LNCaP clone FGC (cell line): Measurements from ENCODE around the gene ALG12.

Experiments used
- DNase-seq: peaks from one replicate; pipeline ENCODE4 v3.0.0-alpha.2; 2011; ENCODE audit warnings: low read depth
- H3K4me3 ChIP-seq: 2 replicates; pipeline ENCODE4 v1.5.1; 2011; ENCODE audit warnings: mild to moderate bottlenecking, low read depth, low read length, control low read depth
- TF ChIP-seq, protein P1 (sequence below): IDR thresholded peaks from 2 replicates; pipeline ENCODE4 v1.5.1; 2012; ENCODE audit warnings: mild to moderate bottlenecking; ENCODE audit not compliant: control insufficient read depth, insufficient read depth; ENCODE audit errors: extremely low read depth

ALG12 gene

DNA sequence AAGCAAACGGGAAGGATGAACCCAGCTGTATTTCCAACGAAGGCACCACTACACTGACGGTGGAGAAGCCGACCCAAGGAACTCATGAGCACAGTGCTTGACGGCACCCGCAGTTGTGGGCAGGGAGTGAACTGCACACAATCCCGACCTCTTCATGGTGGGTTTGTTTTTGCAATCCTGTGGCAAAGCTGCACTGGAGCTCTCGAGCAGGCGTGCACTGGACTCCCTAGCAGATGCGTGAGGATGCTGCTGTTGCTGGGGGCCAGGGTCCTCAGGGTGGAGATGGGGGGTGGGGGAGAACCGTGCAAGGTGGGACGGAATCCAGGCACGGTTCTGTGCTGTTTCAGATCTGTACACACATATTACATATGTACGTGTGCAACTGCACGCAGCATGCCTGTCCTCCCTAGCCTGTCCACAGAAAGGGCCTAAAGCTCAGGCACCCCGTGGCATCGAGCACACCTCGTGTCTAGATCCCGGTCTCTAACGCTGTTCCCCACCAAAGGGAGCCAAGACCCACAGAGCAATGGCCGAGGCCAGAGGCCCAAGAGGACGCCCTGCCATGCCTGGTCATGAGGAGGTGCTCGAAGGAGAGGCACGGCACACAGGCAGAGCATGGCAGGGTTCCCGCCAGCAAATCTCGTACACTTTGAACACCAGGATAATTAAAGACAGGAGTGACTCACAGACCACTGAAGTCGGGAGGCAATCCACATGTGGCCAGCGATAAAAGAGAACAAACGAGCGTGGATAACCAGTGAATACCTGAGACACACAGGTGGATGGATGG is 17.6 kb downstream of the ALG12 start:
- TF ChIP-seq, protein P1, sequence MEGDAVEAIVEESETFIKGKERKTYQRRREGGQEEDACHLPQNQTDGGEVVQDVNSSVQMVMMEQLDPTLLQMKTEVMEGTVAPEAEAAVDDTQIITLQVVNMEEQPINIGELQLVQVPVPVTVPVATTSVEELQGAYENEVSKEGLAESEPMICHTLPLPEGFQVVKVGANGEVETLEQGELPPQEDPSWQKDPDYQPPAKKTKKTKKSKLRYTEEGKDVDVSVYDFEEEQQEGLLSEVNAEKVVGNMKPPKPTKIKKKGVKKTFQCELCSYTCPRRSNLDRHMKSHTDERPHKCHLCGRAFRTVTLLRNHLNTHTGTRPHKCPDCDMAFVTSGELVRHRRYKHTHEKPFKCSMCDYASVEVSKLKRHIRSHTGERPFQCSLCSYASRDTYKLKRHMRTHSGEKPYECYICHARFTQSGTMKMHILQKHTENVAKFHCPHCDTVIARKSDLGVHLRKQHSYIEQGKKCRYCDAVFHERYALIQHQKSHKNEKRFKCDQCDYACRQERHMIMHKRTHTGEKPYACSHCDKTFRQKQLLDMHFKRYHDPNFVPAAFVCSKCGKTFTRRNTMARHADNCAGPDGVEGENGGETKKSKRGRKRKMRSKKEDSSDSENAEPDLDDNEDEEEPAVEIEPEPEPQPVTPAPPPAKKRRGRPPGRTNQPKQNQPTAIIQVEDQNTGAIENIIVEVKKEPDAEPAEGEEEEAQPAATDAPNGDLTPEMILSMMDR = no peak
- no peak for DNase-seq
- no peak overlapping the region for H3K4me3 ChIP-seq

DNA sequence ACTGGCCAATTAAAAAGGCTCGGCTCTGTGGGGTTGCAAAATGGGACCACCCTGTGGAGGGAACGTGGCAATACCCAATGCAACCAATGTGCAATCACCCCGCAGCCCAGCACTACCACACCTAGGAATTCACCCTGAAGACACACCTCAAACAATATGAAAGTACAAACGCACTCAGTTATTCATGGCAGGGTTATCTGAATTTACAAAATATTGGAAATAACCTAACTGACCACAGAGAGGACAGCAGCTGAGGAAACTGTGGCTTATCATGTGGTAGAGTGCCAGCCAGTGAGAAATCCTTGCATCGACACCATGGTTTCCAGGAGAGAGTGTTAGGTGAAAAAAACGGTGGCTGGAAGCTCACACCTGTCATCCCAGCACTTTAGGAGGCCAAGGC is 18.7 kb downstream of the ALG12 start:
- H3K4me3 ChIP-seq = no peak overlapping the region
- TF ChIP-seq, protein P1 = no peak
- no peak for DNase-seq

DNA sequence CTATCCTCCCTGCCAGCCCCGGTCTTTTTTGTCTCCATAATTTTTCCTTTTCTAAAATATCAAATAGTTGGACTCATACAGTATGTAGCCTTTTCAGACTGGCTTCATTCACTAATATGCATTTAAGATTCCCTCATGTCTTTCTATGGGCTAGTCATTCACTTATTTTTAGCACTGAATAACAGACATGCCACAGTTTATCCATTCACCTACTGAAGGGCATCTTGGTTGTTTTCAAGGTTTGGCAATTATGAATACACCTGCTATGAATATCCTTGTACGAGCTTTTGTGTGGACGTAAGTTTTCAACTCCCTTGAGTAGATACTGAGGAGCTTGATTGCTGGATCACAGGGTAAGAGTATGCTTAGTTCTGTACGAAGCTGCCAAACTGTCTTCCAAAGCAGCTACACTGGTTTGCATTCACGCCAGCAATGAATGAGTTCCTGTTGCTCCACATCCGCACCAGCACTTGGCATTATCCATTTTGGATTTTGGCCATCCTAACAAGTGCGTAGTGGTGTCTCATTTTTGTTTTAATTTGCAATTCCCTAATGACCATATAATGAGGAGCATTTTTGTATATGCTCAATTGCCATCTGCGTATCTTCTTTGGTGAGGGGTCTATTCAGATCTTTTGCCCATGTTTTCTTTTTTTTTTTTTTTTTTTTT is 21.1 kb downstream of the ALG12 start:
- H3K4me3 ChIP-seq = no peak overlapping the region
- TF ChIP-seq, protein P1 = no peak
- DNase-seq = no peak

GRCh38 chr22:49896201-49896600 is 22.0 kb downstream of the ALG12 start:
- no peak overlapping the region for H3K4me3 ChIP-seq
- no peak for DNase-seq
- TF ChIP-seq, protein P1 = no peak

DNA sequence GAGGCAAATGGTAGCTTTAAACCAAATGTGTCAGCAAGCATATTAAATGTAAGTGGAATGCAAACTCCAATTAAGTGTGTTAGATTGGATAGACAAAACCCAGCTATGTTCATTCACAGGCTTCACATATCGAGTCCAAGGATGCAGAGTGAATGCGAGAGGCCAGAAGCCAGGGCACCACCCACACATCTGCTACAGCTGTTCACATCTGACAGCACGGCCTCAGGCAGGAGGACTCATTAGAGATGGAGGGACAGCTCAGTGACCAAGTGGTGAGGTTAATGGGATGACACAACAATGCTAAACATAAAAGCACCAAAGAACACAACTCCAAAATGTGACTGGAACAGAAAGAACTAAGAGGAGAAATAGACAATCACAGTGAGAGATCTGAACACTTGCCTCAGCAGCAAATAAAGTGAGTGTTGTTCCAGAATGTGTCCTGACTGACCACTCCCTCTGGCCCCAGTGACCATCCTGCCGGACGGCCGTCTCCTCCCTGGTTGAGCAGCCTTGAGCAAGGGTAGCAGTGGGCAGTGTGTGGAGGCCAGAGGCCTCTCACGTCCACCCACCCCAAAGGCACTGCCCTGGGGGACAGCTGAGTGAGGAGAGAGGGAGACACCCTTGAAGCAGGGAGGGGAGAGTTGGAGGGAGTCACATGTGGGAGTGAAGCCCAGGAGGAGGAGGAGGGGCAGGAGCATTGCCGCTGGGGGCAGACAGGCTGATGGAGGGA is 23.8 kb downstream of the ALG12 start:
- no peak for DNase-seq
- TF ChIP-seq, protein P1 = no peak
- no peak overlapping the region for H3K4me3 ChIP-seq

- no peak overlapping the region for H3K4me3 ChIP-seq
- DNase-seq = peak; percentile 8
- TF ChIP-seq, protein P1 = no peak
Observed at GRCh38 chr22:49893025-49893424, 25.2 kb downstream of the ALG12 start.
